HG03064 (cell line): ENCODE measurements around the gene TNP2.

Source experiments
- ATAC-seq: cut with Tn5 transposase; IDR thresholded peaks from one replicate; pipeline ENCODE4 v1.9.1; 2021; ENCODE audit warnings: low read depth; ENCODE audit not compliant: unreplicated experiment

Gene TNP2

GRCh38 chr16:11268921-11269375 is at the start of gene TNP2:
TNP2 (minus strand) TSS chr16:11269325; CDS start chr16:11269262, 63 bp downstream.
- no peak for ATAC-seq

DNA sequence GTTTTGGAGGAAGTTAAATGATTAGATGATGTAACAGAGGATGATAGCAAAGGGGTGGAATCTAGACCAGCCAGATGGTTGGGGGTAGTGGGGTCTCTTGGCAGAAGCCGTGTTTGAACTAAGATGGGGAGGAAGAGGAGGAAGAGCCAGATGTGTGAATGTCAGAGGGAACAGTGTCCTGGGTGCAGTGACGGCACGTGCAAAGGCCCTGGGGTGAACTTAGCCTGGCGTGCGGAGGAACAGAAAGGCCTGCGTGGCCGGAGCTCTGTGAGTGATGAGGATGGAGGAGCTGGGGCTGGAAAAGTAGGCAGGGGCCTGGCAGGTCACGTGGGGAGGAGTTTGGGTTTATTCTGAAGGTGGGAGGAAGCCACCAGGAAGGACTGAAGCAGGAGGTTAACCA is 49.7 kb upstream of the TNP2 start:
- no peak for ATAC-seq

DNA sequence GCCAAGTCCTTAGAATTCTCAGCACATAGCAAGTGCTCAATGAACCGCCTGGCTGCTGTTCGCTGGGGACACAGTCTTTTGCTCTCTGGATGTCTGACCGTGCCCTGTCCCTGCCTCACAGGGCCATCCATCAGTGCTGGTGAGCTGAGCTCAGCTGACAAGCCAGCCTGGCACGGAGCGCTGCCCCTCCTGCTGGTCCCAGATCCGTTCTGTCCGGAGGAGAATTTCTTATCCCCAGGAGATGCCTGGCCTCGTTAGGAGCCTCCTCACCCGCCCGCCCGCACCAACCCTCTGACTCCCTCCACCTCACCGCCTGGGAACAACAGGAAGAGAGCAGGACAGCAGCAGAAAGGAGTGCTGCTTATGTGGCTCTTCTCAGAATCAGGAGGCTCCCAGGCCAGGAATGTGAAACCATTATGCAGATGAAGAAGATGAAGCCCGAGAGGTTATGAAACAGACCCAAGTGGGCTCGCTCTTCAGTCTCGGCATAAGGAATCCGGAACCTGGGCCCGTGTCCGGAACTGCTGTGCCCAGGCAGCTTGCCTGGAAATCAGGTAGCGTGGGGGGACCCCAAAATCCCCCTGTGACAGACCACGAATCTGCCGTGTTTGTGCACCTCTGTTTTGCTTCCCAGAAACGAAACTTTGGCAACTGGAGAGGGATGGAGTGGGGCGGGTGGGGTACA is 47.3 kb upstream of the TNP2 start:
- no peak for ATAC-seq

GRCh38 chr16:11315510-11315909 is 46.4 kb upstream of the TNP2 start:
- no peak for ATAC-seq

DNA sequence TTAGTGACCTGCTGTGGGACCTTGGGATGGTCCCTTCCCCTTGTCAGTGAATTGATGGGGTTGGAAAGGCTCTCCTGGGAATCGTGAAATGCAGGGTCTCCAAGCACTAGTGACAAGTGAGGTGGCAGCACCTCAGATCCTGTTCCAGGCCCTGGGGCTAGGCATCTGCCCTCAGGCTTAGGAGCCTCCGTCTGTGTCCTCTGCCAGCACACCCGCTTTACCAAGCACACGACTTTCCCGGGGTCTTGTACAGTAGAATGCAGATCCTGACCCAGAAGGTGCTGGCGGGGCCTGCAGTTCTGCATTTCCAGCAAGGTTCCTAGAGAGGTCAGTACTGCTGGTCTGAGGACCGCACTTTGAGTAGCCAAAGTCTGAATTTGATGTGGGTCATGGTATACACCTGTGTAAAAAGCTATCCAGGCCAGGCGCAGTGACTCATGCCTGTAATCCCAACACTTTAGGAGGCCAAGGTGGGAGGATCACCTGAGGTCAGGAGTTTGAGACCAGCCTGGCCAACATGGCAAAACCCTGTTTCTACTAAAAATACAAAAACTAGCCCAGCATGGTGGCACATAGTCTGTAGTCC is 45.3 kb upstream of the TNP2 start:
- ATAC-seq: no peak

DNA sequence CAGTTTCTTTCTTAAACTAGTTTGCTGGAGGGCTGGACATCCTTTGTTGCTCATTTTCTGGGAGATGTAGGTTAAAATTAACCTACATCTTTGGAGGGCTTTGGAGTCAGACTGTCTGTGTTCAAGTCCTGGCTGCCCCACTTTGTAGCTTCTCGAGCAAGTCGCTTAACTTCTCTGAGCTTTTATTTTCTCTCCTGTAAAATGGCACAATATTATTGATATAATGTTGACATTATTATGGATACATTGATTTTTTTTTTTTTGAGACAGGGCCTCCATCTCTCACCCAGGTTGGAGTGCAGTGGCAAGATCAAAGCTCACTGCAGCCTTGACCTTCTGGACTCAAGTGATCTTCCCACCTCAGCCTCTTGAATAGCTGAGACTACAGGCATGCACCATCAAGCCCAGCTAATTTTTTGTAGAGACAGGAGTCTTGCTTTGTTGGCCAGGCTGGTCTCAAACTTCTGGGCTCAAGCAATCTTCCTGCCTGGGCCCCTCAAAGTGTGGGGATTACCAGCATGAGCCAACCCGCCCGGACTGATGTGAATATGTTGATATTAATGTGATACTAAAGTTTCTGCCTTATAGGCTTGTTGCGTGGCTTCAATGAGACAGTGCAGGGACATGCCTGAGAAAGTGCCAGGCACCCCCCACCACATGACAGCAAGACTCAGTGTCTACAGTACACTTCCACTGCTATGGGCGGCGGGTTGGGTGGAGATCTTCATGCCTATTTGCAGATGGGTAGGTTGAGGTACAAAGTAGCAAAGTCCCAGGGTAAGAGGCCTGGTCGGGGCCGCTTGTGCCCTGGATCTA is 44.6 kb upstream of the TNP2 start:
- ATAC-seq: no peak

DNA sequence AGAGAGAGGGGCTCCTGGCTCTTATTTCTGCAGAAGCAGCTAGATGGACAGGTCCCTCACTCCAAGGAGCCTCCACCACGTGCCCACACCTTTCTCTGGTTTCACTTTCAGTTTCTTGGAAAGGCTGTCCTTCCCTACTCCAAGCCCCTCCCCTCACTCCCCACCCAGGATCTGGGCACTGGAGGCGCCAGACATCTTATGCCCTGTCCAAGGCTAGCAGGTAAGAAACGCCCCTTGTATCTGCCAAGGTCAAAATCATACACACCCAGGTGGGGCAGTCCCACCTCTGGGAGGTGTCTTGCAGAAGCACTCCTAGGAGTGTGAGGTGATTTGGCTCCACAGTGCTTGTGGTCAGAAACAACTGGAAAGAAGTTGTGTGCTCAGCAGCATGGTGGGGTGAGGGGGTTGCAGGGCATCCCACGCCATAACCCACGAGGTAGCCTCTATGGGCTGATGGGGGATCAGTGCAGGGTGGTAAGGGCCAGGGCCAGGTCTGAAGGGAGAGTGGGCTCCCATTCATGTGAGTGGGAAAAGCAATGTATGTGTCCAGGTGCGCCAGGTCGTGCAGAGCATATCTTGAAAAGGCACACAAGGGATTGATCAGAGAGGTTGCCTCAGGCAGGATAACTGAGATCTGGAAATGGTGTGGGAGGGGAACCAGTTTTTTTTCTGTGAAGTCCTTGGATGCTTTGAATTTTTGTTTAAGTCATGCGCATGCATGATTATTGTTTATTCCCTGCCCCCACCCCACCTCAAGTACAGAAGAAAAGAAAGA is 43.8 kb upstream of the TNP2 start:
- no peak for ATAC-seq

DNA sequence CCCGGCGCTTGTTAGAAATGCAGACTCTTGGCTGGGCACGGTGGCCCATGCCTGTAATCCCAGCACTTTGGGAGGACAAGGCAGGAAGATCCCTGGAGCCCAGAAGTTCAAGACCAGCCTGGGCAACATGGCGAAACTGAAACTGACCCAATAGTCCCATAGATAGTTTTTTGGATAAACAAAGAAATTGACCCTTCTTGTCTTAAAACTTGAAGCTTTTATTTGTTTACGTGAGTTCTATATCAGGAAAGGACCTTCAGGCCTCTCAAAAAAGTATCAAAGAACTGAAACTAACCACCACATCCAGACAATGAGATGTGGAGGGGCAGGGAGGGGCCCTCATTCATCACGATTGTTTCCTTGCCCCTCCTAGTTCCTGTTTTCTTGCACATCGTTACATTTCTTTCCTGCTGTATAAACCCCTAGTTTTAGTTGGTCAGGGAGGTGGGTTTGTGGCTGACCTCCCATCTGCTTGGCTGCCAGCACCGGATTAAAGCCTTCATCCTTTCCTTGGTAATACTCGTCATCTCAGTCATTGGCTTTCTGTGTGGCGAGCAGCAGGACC is 42.0 kb upstream of the TNP2 start:
- no peak for ATAC-seq

DNA sequence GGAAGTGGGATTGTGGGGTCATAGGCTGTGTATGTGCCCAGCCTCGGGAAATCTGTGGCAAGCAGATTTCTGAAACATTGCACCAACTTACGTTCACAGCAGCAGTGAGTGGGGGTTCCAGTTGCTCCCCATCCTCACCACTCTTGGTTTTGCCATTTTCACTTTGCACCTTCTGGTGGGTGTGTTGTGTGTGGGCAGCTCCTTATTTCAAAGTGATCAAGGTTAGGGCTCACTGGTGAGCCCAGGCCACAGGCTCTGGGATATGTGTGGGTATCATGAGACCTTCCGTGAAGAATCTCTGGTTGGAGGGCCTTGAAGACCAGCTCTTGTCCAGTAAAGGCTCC is 41.5 kb upstream of the TNP2 start:
- ATAC-seq: no peak

- peak; percentile 45 for ATAC-seq
Observed at GRCh38 chr16:11309895-11310633, 40.9 kb upstream of the TNP2 start.

DNA sequence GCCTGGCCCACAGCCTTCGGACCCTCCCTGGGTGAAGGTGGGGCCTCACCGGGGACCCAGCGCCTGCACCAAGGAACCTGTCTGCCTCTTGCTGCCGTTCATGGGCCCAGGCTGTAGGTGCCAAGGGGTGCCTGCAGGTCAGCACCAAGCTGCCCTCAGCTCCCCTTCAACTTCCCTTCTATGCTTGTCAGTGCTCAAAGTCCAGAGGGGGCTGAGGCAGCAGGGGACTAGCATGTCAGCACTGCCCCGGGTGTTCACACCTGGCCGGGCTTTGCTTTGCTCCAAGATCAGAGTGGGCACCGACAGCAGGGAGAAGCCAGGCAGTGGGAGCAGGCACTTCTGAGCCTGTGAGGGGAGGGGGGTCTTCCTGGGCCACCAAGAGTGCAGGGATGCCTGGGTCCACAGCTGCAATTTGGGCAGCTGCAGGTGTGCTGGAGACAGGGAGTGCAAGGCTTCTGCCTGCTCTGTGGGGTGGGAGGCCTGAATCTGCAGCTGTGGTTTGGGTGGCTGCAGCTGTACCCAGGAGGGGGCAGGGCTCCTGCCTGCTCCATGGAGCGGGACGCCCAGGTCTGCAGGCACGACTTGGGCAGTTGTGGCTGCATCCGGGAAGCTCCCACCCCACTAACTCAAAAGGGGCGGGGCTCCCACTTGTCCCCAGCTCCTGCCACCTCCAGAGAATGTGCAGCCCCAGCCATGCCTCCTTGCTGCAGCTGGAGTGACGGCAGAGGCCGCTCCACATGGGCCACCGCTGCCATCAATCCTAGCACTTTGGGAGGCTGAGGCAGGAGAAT is 39.6 kb upstream of the TNP2 start:
- peak; percentile 31 for ATAC-seq

DNA sequence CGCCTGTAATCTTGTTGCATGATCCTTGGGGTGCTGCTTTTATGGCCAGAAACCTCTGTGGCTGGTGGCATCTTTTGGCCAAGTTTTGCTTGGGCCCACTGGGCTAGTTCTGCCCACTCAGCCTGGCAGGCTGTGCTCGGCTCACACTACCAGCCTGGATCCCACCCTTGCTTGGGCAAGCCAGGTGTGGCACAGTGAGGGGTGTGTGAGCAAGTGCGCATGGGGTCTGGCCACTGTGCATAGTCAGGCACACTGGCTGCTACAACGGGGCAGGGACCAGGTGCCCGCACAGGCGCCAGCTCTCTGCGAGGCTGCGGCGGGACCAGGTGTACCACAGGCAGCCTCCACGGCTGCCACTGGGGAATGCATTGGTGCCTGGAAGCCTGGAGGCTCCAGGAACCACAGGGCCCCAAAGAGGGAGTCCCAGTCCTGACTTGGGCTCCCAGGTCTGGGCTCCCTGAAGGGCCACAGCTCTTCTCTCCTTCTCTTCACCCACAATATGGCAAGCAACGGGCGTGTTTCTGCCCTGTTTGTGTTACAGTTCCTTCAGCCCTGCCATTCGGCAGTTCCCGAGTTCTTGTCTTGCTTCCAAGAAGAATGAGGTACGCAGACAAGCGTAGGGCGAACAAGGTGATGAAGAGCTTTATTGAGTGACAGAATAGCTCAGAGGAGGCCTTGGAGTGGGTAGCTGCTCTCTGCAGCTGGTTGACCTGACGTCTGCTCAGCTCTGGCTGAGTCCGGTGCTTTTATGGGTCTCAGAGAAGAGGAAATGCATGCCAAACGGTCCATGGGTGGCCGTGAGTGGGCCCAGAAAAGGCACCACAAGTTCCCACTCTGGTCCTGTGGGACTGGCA is 38.7 kb upstream of the TNP2 start:
- no peak for ATAC-seq

DNA sequence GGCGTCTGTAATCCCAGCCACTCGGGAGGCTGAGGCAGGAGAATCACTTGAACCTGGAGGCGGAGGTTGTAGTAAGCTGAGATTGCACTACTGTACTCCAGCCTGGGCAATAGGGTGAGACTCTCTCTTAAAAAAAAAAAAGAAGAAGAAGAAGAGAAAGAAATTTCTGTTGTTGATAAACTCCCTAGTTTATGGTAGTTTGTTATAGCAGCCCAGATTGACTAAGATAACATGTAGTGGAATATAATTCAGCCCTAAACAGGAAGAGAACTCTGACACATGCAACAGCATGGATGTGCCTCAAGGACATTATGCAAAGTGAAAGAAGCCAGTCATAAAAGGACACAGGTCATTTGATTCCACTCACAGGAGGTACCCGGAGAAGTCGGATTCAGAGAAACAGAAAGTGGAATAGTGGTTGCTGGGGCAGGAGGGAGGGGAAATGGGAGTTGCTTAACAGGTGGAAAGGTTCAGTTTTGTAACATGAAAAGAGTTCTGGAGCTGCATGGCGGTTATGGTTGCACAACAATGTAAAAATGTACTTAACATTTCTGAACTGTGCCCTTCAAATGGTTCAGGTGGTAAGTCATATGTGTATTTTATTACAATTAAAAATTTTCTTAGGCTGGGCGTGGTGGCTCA is 38.0 kb upstream of the TNP2 start:
- no peak for ATAC-seq

DNA sequence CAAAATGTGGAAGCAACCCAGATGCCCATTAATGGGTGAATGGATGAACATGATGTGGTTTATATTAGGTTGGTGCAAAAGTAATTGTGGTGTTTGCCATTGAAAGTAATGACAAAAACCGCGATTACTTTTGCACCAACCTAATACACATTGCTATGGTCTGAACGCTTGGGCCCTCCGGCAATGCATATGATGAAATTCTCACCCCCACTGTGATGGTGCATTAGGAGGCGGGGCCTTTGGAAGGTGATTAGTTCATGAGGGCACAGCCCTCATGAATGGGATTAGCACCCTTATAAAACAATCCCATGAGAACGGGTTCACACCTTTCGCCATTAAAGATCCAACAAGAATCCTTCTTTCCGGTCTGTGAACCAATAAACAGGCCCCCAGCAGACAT is 37.3 kb upstream of the TNP2 start:
- ATAC-seq: no peak

GRCh38 chr16:11303405-11304138 is 34.4 kb upstream of the TNP2 start:
- no peak for ATAC-seq

DNA sequence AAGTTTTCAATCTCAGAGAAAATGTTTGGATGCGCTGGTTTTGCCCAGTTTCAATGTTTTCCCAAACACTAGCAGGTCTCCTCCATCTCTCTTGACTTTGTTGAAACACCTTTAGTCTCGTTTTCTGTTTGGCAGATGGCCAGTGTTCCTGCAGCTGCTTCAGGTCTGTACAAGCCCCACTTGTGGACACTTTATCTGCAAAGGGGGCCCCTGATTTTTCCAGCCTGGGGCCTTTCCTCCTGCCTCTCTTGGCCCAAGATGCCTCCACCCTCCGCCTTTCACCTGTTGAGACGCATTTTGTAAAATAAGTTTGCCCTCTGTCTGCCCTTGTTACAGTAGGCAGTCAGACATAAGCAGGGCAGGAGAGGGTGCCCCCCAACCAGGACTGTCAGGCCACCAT is 33.9 kb upstream of the TNP2 start:
- no peak for ATAC-seq
